Transverse colon (tissue), 4 donors: ENCODE measurements around the gene AOX1. TPM values are rescaled to one million over a fixed set of nuclear protein-coding genes. Genes with fewer than 3 reads are reported as not detected.

Experiments
- DNase-seq: peaks from one replicate; pipeline ENCODE4 v3.0.0-alpha.2; 2019
- H3K27ac ChIP-seq, 4 donors: fragments of 200-600 bp; sonication (generic); 2 replicates each; pipeline ENCODE4 v1.5.1; 2016 to 2018; ENCODE audit warnings: inconsistent platforms in 4 of 4
- H3K27me3 ChIP-seq: fragments of 200-600 bp; sonication (generic); 2 replicates; pipeline ENCODE4 v1.5.1; 2017; ENCODE audit warnings: inconsistent platforms
- H3K36me3 ChIP-seq, 4 donors: fragments of 200-600 bp; sonication (generic); 2 replicates each; pipeline ENCODE4 v1.5.1; 2017 to 2019; ENCODE audit warnings: inconsistent platforms in 4 of 4
- H3K4me1 ChIP-seq, 4 donors: fragments of 200-600 bp; sonication (generic); 2 replicates each; pipeline ENCODE4 v1.5.1; 2017 to 2020; ENCODE audit warnings: inconsistent platforms in 4 of 4
- H3K4me3 ChIP-seq, 4 donors: fragments of 200-600 bp; sonication (generic); 1 replicate in 1 of 4; 2 replicates in 3 of 4; pipeline versions ENCODE4 v1.5.1 to v1.6.1; 2017 to 2019; ENCODE audit warnings: inconsistent platforms in 4 of 4
- H3K9me3 ChIP-seq, 2 donors: fragments of 200-600 bp; sonication (generic); 2 replicates each; pipeline ENCODE4 v1.5.1; 2017 to 2019; ENCODE audit warnings: inconsistent platforms in 2 of 2
- EP300 ChIP-seq: sonication (generic); formaldehyde crosslinking; IDR thresholded peaks from one replicate; pipeline ENCODE4 v1.6.1; 2017; ENCODE audit warnings: antibody characterized with exemption, low read depth
- POLR2A ChIP-seq: fragments of 450-650 bp; IDR thresholded peaks from one replicate; pipeline ENCODE4 v1.6.1; 2016; ENCODE audit warnings: antibody characterized with exemption, mild to moderate bottlenecking, moderate library complexity
- POLR2AphosphoS5 ChIP-seq, 3 donors: sonication (generic); formaldehyde crosslinking; IDR thresholded peaks; one replicate each; pipeline ENCODE4 v1.6.1; 2016; ENCODE audit warnings: antibody characterized with exemption in 3 of 3
- WGBS, 2 donors: methylation state at CpG; one replicate each; pipeline ENCODE4 v1.1.5; 2018; ENCODE audit warnings: low coverage in 1 of 2; 5-methylcytosine and 5-hydroxymethylcytosine counted together
- in situ Hi-C, 4 donors: fragments of 200-750 bp; cut with MboI; loops; one replicate each; pipeline versions ENCODE4 v1.15.0 to v1.15.1; 2017; ENCODE audit warnings: low sequenced_read_pairs in 3 of 4, low pct_ligation_motif_present in 1 of 4, low pct_unique_long_range_greater_than_20kb in 1 of 4
- intact Hi-C: fragments of 100-400 bp; cut with DNase I; formaldehyde crosslinking; loops from one replicate; pipeline ENCODE4 v1.15.1; 2023; ENCODE audit warnings: low total_unique reads
- total RNA-seq, 4 donors: library from RNA; depleted of rRNA; stranded (reverse); fragments of >200 nt; gene quantifications; one replicate each; pipeline ENCODE4 v1.1.0, GENCODE V29; 2016
- TF ChIP-seq, protein P1 (sequence below), 5 experiments: fragments of 200-600 bp in 3 of 5; fragments of 450-650 bp in 2 of 5; sonication (generic) in 3 of 5; IDR thresholded peaks; 1 replicate in 2 of 5; 2 replicates in 3 of 5; pipeline ENCODE4 v1.5.1; 2016 to 2017; ENCODE audit warnings: antibody characterized with exemption in 5 of 5, inconsistent platforms in 3 of 5, mild to moderate bottlenecking in 2 of 5, moderate library complexity in 1 of 5

AOX1 gene
- total RNA-seq, 4 donors from 2014 or later, result 12.0 to 28.1 (median 19.0) TPM

DNA sequence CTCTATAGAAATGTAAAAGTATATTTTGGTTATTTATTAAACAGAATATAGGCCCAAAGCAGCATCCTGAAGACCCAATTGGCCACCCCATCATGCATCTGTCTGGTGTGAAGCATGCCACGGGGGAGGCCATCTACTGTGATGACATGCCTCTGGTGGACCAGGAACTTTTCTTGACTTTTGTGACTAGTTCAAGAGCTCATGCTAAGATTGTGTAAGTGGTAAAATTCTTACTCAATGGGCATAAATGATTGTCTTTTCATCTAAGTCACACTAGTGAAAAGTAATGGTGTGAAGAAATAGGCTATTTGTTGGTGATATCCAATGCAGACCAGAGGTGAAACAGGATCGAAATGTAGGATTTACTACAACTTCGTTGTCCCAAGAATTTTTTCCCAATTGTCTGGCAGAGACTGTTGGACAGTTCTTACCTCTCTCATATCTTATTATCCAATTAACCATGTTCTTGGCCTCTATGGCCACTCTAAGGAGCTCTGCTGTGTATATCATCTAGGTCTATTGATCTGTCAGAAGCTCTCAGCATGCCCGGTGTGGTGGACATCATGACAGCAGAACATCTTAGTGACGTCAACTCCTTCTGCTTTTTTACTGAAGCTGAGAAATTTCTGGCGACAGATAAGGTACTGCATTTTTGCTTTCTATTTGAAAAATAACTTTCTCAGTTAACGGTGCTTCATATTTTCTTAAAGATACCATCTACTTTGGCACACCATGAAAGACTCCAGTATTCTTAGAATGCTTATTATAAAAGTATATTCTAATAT, 35.0 kb downstream of the AOX1 start:
- no peak for TF ChIP-seq POLR2A
- TF ChIP-seq POLR2AphosphoS5 (IDR thresholded peaks at IDR 0.05), result no peak
- TF ChIP-seq, protein P1, sequence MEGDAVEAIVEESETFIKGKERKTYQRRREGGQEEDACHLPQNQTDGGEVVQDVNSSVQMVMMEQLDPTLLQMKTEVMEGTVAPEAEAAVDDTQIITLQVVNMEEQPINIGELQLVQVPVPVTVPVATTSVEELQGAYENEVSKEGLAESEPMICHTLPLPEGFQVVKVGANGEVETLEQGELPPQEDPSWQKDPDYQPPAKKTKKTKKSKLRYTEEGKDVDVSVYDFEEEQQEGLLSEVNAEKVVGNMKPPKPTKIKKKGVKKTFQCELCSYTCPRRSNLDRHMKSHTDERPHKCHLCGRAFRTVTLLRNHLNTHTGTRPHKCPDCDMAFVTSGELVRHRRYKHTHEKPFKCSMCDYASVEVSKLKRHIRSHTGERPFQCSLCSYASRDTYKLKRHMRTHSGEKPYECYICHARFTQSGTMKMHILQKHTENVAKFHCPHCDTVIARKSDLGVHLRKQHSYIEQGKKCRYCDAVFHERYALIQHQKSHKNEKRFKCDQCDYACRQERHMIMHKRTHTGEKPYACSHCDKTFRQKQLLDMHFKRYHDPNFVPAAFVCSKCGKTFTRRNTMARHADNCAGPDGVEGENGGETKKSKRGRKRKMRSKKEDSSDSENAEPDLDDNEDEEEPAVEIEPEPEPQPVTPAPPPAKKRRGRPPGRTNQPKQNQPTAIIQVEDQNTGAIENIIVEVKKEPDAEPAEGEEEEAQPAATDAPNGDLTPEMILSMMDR (IDR thresholded peaks at IDR 0.05), result no peak
- TF ChIP-seq EP300, result no peak
- DNase-seq, result no peak
- H3K36me3 ChIP-seq, result no peaks in the 10 kb centered on the region
- no peak overlapping the region for H3K4me3 ChIP-seq
- no peaks in the 10 kb centered on the region for H3K4me1 ChIP-seq
- intact Hi-C loops (loop anchor here (1.0 kb wide), 1 partner anchor 33 kb away; no protein-coding TSS in a partner anchor), in situ Hi-C loops (no loop called here)
- 87% methylated on average over 6 to 7 of the region's 7 CpGs for WGBS, 2 donors
- H3K27ac ChIP-seq, result no peak overlapping the region
- no peaks in the 10 kb centered on the region for H3K27me3 ChIP-seq
- H3K9me3 ChIP-seq, result no peaks in the 10 kb centered on the region

DNA sequence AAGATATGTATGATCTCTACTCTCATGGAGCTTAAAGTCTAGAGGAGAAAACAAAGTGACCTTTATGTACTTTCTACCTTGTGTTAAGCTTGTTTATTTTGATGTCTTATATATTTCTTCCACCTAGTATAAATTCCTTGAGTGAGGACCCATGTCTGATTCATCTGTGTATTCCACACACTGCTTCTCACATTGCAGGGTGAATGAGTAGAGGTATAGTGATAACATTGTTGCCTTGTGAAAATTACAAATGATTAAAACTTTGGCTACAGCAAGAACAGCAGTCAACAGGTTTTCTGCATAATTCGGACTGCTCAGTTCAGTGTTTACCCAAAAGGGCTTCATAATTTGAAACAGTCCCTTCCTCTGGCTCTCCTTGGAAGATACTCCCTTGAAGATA, 36.3 kb downstream of the AOX1 start:
- Histone ChIP-seq H3K9me3 (no peaks in the 10 kb centered on the region), H3K4me1 (no peaks in the 10 kb centered on the region), H3K27ac (no peak overlapping the region), H3K36me3 (no peaks in the 10 kb centered on the region), H3K27me3 (no peaks in the 10 kb centered on the region), H3K4me3 (no peak overlapping the region)
- WGBS, 2 donors, result 63 to 80% methylated on average over 1 of the region's 1 CpG
- intact Hi-C loops, result no loop called here
- TF ChIP-seq, protein P1 (IDR thresholded peaks at IDR 0.05), result no peak
- no peak for TF ChIP-seq EP300
- in situ Hi-C loops, result no loop called here
- no peak for DNase-seq

DNA sequence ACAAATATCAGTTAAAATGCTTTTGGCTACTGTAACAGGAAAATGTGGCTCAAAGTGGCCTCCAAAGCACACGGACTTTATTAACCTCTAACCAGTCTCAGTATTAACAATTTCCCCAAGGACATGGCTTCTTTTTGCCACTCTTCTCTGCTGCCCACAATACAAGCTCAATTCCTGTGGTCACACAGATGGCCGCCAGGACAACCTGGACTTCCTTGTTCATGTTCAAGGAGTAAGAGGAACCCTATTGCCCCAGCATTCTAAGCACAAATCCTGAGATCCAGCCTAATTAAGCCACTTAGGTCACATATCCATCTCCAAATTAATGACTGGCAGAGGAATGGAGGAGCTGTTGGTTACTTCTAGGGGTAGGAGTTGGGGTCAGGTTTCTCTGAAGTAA, 38.2 kb downstream of the AOX1 start:
- intact Hi-C loops, result no loop called here
- Histone ChIP-seq H3K27me3 (no peaks in the 10 kb centered on the region), H3K27ac (no peak overlapping the region), H3K4me3 (no peak overlapping the region), H3K36me3 (no peaks in the 10 kb centered on the region), H3K9me3 (no peaks in the 10 kb centered on the region), H3K4me1 (no peaks in the 10 kb centered on the region)
- WGBS, 2 donors, result 67 to 79% methylated on average over 1 to 2 of the region's 2 CpGs
- no peak for TF ChIP-seq EP300
- in situ Hi-C loops, result no loop called here
- DNase-seq, result no peak

DNA sequence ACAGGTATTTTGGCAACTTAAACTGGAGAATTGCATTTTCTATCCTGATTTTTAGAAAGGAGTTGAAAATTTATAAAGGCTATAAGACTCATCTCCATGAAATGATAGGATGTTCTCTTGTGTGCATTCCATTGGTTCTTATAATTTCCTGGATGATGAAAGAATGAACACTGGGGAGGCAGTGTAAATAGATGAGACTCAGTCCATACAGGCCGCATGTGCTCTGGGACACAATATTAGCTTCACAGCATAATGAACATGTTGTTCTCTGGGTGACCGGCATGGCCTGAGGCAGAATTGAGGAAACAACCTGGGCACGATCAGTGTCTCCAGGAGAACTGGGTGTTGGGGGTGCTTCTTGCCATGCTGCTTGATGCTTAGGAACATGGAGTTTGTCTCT, 38.8 kb downstream of the AOX1 start:
- no peak for DNase-seq
- H3K4me1 ChIP-seq, result no peaks in the 10 kb centered on the region
- TF ChIP-seq EP300, result no peak
- TF ChIP-seq POLR2A, result no peak
- TF ChIP-seq POLR2AphosphoS5 (IDR thresholded peaks at IDR 0.05), result no peak
- TF ChIP-seq, protein P1 (IDR thresholded peaks at IDR 0.05), result no peak
- no peak overlapping the region for H3K4me3 ChIP-seq
- intact Hi-C loops (no loop called here), in situ Hi-C loops (no loop called here)
- H3K9me3 ChIP-seq, result no peaks in the 10 kb centered on the region
- 93 to 100% methylated on average over 3 of the region's 3 CpGs for WGBS, 2 donors
- no peaks in the 10 kb centered on the region for H3K27me3 ChIP-seq
- H3K27ac ChIP-seq, result no peak overlapping the region
- H3K36me3 ChIP-seq, result no peaks in the 10 kb centered on the region

DNA sequence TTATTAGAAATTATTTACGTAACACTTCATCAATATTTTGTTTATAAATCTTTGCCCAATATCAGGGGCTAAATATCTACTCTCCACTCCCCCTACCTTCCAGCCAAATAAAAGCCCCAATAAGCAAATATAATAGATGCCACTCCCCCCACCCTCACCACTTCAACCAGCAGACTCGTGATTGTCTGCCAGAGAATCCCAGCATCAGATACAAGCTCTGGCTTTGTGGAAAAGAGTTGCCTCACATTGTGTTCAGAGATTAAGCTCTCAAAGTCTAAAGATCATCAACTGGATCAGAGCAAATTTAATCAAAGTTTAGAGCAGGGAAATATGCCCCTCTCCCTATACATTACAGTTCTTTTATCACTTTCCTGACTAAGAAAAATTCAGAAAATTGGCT, 39.5 kb downstream of the AOX1 start:
- no peaks in the 10 kb centered on the region for H3K9me3 ChIP-seq
- intact Hi-C loops, result no loop called here
- DNase-seq, result no peak
- in situ Hi-C loops, result no loop called here
- no peaks in the 10 kb centered on the region for H3K4me1 ChIP-seq
- no peak overlapping the region for H3K27ac ChIP-seq
- TF ChIP-seq POLR2AphosphoS5 (IDR thresholded peaks at IDR 0.05) (no peak), POLR2A (no peak), EP300 (no peak)
- TF ChIP-seq, protein P1 (IDR thresholded peaks at IDR 0.05), result no peak
- no peak overlapping the region for H3K4me3 ChIP-seq
- no peaks in the 10 kb centered on the region for H3K36me3 ChIP-seq
- 84 to 86% methylated on average over 2 of the region's 2 CpGs for WGBS, 2 donors
- no peaks in the 10 kb centered on the region for H3K27me3 ChIP-seq
